SIG-M5 treated with dmso at 0.1 percent for 504 hours (cell line): ENCODE results near the gene ZNF282.
A peak's percentile ranks its signal among the peaks of the same experiment; 100 is the strongest.

Experiments used
- DNase-seq: peaks from one replicate; lab custom pipeline; 2025; ENCODE audit not compliant: unreplicated experiment; lab: John Stamatoyannopoulos, UW

The ZNF282 gene

GRCh38 chr7:149191851-149192250 lies 3.5 kb upstream of the ZNF282 start:
- DNase-seq: no peak

DNA sequence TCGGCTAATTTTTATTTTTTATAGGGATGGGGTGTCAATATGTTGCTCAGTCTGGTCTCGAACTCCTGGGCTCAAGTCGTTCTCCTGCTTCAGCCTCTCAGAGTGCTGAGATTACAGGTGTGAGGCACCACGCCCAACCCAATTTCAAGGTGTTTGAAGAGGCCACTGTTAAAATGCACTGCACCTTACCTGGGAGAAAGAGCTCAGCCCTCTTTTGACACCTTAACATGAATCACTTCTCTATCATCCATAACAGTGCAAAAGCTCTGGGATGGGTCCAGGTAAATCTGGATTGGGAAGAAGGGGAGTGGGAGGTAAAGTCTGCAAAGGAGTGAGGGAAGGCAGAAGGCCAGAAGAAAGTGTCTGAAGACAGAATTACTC lies 557 bp upstream of the ZNF282 start:
- no peak for DNase-seq

DNA sequence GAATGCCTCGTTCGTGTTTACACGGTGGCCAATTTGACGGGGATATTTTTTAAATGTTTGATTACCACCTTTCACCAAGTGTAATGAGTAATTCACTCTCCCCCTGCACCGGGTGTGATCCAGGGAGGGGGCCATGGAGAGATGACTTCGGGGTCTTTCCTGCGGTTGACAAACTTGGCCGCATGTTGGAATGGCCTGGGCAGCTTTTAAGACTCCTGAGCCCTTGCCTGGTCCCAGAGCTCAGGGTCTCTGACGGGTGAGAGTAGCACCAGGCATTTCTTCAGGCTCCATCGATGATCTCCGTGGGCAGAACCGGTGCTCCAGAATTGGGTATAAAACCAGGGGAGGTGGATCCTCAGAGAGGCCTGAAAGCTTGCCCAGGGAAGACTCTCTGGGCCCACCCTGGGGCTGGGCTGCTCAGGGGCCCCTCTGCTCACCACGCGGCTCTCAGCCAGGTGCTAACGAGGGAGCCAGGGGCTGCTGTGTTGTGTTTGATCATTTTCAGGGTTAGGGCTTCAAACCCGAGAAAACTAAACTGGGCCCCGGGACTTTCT lies 882 bp downstream of the ZNF282 start:
- DNase-seq: no peak

GRCh38 chr7:149196705-149197171 lies 1.4 kb downstream of the ZNF282 start:
- DNase-seq: no peak

DNA sequence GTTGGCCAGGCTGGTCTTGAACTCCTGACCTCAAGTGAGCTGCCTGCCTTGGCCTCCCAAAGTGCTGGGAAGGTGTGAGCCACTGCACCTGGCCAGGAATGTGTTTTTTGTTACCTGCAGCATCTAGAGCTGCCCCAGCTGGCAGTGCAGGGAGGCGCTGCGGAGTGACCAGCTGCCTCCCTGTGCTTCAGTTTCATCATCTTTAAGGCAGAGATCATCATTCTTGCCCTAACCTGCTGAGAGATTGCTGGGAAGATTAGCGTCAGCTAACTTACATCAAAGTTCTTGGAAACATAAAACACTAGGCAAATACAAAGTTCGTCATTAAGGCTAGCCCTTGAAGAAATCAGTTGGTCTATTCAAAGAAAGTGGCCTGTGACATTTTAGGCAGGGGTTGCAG lies 2.3 kb downstream of the ZNF282 start:
- DNase-seq: no peak

DNA sequence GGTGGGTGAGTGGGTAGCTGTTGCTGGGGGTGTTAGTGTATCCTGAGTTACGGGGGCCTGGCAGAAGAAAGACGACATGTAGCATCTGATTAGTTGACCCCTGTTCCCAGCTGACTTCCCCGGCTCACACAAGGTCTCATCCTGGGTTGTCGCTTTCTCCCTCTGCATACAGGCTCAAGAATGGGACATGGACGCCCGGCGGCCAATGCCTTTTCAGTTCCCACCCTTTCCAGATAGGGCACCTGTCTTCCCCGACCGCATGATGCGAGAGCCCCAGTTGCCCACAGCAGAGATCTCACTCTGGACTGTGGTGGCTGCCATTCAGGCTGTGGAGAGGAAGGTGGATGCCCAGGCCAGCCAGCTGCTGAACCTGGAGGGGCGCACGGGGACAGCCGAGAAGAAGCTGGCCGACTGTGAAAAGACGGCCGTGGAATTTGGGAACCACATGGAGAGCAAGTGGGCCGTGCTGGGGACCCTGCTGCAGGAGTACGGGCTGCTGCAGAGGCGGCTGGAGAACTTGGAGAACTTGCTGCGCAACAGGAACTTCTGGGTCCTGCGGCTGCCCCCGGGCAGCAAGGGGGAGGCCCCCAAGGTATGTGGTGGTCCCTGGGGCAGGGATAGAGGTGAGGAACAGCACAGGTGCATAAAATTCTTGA lies 2.9 kb downstream of the ZNF282 start:
- no peak for DNase-seq

DNA sequence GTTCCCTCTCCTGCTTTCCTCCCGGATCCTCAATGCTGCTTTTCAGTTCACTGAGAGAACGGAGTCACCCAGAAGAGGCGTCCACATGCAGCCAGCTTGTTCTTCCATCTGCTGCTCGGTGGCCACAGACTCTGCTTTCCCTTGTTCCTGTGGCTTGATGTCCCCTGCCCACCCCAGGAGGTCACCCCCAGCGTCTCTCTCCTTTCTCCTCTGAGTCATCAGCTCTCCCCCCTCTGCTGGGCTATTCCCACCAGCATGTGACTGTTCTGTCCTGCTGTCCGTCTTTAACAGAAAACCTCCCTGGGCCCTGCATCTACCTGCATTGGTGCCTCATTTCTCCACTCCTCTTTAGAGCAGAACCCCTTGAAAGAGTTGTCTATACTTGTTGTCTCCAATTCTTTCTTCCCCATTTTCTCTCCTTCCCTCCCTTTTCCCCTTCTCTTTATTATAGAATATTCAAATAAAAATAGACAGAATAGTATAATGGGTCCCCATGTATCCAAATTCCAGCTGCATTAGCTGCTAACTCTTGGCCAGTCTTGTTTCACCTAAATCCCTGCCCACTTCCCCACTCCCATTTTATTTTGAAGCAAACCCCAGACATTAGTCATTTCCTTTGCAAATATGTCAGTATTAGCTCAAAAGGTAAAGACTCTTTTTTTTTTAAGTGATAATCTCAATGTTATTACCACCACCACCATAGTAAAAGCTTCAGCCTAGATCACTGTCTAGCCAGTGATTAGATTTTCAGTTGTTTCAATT lies 4.1 kb downstream of the ZNF282 start:
- DNase-seq: no peak

DNA sequence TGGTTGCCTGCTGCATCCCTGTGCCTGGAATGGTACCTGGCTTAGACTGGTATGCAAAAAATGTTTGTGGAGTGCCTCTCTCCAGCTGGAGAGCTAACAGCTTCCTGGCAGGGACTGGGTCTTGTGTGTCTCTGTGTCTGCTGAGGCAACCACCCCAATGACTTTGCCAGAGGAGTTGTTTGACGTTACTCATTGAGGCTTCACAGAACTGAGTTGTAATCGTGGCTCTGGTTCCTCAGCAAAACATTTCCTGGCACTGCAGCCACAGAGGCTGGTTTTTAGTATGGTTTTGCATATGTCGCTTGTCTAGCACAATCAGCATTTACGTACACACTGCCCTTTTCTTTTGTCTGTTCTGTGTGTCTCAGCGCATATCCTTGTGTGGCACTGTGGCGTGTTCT lies 7.5 kb downstream of the ZNF282 start:
- no peak for DNase-seq

DNA sequence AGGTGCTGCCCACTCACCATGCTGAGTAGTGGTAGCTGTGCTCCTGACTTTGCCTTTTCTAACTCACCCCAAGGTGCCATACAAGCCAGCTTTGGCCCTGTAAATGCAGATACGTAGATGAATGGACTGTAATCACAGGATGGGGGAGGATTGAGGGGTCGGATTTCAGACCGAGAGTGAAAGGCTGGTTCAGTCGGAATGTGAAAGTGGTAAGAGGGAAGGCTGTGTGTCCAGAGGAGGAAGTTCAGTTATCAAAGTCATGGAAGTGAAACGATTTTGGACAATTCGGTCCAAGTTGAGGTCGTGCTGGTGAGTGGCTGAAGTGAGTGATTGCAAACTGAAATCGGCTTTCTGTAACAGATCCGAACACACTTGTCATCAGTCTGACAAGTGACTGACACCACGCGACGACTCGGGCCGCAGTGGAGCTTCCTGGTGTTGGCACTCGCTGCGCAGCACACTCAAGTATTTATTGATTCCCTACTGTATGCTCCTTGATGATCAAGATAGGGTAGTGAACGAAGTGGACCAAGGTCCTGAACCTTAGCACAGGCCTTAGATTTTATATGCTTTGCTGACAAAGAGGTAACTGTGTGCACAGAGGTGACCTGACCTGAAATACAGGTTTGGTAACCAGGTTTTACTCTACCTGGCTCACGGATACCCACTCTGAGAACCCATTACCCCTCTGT lies 10.5 kb downstream of the ZNF282 start:
- peak; percentile 12 for DNase-seq

GRCh38 chr7:149207324-149208035 lies 12.1 kb downstream of the ZNF282 start:
- no peak for DNase-seq

DNA sequence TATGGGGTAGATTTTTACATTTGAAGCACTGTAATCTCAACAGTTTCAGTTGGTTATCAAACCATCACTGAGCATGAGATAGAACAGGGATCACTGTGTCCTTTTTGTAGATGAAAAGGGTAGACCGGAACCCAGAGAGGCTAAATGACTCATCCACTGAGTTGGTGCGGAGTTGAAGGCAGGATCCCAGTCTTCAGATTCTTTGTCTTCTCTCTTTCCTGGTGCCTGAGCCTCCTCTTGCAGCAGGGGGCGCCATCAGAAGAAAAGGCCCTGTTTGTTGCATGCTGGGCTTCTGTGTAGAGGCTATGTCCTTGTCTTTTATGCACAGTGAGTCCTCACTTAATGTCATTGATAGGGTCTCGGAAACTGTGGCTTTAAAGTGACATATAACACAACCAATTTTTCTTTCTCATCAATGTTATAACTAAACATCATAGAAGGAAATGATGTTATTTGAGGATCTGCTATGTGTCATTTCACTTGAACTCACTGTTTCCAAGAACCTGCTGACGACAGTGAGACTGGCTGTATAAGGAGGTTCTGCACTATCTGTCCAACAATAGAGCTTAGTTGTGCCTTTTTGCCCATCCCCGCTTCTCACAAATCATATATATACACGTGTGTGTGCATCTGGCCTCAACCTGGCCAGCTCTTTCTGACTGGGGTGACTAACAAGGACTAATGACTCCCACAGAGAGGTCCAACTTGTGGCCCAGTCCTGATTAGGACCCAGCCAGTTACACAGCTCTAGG lies 14.3 kb downstream of the ZNF282 start:
- DNase-seq: peak; percentile 59

DNA sequence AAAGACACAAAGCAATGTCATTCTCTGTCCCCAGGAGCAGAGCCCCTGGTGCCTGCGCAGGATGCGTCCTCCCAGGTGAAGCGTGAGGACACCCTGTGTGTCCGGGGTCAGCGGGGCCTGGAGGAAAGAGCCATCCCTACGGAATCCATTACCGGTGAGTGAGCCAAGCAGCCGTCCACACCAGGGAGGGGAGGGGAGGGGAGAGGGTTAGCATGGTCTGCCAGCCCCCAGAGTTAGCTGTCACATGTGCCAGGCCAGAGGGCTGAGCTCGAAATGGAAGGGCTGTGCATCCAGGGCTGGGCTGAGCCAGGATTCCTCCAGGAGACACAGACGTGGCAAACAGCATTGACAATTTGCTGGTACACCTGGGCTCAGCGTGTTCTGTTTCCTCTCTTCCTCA lies 15.2 kb downstream of the ZNF282 start:
- DNase-seq: no peak

DNA sequence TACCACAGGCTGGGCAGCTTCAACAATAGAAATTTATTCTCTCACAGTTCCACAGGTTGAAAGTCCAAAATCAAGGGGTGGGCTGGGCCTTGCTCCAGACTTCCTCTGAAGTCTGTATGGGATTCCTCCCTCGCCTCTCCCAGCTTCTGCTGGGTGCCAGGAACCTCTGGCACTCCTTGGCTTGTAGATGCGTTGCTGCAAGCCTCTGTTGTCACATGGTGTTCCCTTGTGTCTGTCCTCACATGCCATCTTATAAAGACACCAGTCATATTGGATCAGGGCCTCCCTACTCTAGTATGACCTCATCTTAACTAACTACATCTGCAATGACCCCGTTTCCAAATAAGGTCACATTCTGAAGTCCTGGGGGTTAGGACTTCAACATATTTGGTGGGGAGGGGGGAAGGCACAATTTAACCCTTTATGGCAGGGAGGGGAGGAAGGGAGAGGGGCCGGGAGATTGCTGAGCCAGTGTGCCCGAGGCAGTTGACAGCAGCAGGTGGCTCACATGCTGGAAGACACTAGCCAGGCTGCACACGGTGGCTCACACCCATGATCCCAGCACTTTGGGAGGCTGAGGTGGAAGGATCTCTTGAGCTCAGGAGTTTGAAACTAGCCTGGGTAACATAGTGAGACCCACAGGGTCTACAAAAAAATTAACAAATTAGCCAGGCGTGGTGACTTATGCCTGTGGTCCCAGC lies 18.8 kb downstream of the ZNF282 start:
- no peak for DNase-seq

DNA sequence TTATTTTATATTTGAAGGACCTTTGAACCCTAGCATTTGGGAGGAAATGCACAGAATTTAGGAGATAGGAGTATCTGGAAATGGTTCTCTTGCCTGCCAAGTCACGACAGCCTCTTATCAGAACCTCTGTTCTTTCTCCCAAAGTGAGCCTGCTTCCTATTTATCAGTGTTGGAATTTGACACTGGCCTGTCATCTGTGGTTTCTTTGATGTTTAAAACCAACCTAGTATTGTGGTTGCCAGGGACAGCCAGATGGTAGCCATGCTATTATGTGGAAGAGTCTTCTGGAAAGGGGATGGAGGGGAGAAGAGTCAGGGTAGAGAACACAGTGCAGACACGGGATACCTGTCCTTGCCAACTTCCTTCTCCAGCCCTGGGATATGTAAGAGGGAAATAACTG lies 21.1 kb downstream of the ZNF282 start:
- DNase-seq: no peak

DNA sequence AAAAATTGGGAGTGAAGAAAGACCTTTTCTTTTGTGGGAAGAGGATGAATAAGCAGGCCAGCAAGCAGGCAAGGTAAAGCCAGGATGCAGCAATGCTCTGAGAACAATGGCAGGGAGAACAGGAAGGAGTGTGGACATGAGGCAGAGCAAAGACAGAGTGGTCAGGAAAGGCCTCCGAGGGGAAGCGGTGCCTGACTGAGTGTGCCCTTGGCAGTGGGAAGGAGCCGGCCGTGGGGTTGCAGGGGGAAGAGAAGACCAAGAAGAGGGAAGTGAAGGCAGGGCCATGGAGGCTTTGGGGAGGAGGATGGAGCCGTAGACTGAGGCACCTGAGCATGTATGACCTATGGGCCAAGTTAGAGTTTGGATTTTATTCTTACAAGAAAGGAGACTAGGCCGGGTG lies 22.2 kb downstream of the ZNF282 start:
- no peak for DNase-seq

DNA sequence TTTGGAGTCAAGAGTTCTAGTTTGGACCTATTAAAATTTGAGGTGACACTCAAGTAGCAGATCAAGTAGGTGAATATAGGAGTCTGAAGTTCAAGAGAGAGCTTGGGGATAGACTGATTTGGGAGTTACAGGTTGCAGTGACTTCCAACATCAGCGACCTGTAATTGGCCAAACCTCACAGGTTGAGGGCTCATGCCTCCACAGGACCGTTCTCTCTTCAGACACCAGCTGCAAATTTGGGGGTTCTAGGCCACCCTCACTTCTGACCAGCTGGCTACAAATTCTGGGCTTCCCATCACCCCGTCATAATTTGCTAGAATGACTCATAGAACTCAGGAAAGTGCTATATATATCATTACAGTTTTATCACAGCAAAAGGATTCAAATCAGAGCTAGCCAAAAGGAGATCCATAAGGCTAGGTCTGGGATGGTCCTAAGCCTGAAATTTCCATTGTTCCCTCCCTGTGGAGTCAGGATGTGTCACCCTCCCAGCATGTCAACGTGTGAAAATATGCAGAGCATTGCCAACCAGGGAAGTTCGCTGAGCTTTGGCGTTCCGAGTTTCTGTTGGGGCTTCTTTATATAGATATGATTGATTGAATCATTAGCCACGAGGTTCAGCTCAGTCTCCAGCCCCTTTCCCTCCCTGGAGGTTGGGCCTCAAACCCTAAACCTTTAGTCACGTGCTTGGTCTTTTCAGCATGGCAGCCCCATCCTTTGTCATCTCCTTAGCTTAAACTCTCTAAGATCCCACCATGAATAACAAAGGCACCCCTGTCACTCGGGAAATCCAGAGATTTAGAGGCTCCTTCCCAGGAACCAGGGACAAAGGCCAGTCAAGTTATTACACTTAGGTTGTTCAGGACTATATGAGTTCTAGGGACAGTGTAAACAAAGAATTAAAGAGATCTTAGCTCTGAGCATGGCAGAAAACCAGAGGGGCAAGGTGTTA lies 23.4 kb downstream of the ZNF282 start:
- no peak for DNase-seq

DNA sequence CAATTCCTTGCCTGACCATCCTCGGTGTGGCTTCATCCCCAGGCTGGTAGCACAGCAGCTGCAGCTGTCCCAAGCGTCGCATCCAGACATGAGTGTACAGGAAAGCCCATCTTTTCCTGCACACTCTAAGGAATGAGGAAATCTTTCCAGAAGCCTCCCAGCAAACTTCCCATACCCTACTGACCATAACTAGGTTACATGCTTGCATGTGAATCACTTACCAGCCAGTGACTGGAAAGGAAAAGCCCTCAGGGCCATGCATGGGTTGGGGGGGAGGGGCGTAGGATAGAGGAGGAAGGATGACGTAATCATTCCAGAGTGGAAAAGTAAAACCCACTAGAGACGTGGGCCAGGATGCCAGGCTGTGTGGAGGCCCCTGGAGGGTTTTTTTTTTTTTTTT lies 25.2 kb downstream of the ZNF282 start:
- no peak for DNase-seq

GRCh38 chr7:149223176-149223575 lies 27.8 kb downstream of the ZNF282 start:
- DNase-seq: no peak

GRCh38 chr7:149223761-149224160 lies 28.4 kb downstream of the ZNF282 start:
- no peak for DNase-seq
